ENCODE measurements around the gene AGRP.

DNA sequence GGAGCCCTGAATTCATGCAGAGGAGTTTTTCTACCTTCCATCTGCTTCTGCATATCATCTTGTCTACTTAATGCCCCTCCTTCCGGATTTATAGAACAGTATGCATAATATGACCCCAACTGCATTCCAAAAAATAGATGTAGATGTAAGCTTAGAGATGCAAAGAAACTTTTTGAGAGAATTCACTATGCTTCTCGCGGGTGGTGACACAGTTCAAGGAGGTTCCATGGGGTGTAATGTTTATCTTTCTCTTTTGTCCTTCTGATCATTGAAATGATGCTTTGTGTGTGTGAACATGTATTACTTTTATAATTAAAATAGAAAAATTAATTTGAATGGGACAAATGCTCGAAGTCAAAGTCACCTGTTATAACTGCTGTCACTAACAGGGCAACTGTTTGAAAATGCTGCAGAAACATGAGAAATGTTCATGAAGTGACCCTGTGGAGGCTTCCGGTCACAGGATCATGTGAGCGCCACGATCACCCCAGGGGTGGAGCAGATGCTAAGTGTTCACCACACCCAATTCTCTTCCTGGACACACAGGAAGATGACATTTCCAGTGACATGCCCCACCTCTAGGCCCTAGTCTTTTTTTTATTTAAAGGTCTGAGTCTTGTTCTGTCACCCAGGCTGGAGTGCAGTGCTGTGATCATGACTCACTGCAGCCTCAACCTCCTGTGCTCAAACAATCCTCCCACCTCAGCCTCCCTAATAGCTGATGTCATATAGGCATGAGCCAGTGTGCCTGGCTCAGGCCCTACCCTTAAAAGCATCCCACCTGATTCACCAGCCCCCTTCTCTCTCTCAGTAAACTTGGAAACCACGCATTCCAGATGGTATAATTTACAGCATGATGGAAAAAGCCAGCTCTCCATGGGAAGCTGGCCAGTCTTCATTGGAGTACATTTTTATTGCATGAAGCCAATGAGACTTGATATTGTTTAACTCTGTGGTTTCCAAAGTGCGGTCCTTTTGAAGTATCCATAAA, 21.0 kb upstream of the AGRP start:
- no peak for TF ChIP-seq CTCF (conservative IDR thresholded peaks at IDR 0.05; ENCODE audit: low read length)
- no peak for TF ChIP-seq EZH2phosphoT487 (IDR thresholded peaks at IDR 0.05; ENCODE audit: borderline replicate concordance, low read depth, low read length)

All from OCI-LY7 (cell line).